ENCODE measurements around the gene PCDHB3.
"Not testable (repeated sequence)": the region's sequence is repeated elsewhere in the genome, so short reads cannot be mapped to it uniquely, and the experiment has no call there.

Gene PCDHB3

GRCh38 chr5:141100243-141100805 is at the start of gene PCDHB3:
Gene PCDHB3, plus strand, starts transcription at chr5:141100473. Its CDS starts 177 bp downstream, at chr5:141100650.
- peak; percentile 30 for DNase-seq

- DNase-seq = no peak
These were observed 49.4 kb upstream of the PCDHB3 start, which contains the start of gene PCDHB1 for GRCh38 chr5:141050622-141051520. Gene PCDHB1, plus strand, starts transcription at chr5:141051374. Its CDS starts 97 bp downstream, at chr5:141051471.

- no peak for DNase-seq
These were observed 48.8 kb upstream of the PCDHB3 start for GRCh38 chr5:141051521-141051866.

- no peak for DNase-seq
These were observed 22.4 kb upstream of the PCDHB3 start for GRCh38 chr5:141077826-141078225.

GRCh38 chr5:141082228-141082627 is 18.0 kb upstream of the PCDHB3 start:
- DNase-seq = no peak

- peak; percentile 74 for DNase-seq
These were observed 15.7 kb upstream of the PCDHB3 start for GRCh38 chr5:141084487-141084989.

- DNase-seq = peak; percentile 83
These were observed 5.6 kb upstream of the PCDHB3 start, which contains the start of gene PCDHB2 for GRCh38 chr5:141094481-141095262. Gene PCDHB2, plus strand, starts transcription at chr5:141094615. Its CDS starts 176 bp downstream, at chr5:141094791.

- no peak for DNase-seq
These were observed 5.0 kb upstream of the PCDHB3 start for GRCh38 chr5:141095263-141095641.

GRCh38 chr5:141096181-141096580 is 4.1 kb upstream of the PCDHB3 start:
- not testable (repeated sequence) for DNase-seq

- DNase-seq = not testable (repeated sequence)
These were observed 3.7 kb upstream of the PCDHB3 start for GRCh38 chr5:141096586-141096985.

GRCh38 chr5:141101059-141101458 is 786 bp downstream of the PCDHB3 start:
- no peak for DNase-seq

GRCh38 chr5:141102070-141102469 is 1.8 kb downstream of the PCDHB3 start:
- not testable (repeated sequence) for DNase-seq

GRCh38 chr5:141102471-141102870 is 2.2 kb downstream of the PCDHB3 start:
- not testable (repeated sequence) for DNase-seq

- DNase-seq = no peak
These were observed 5.1 kb downstream of the PCDHB3 start for GRCh38 chr5:141105350-141105749.

- DNase-seq = no peak
These were observed 19.0 kb downstream of the PCDHB3 start for GRCh38 chr5:141119250-141119649.

GRCh38 chr5:141121563-141121962 is 21.3 kb downstream of the PCDHB3 start, which contains the start of gene PCDHB4:
Gene PCDHB4, plus strand, starts transcription at chr5:141121818. Its CDS starts 181 bp downstream, at chr5:141121999.
- DNase-seq = peak; percentile 2

- no peak for DNase-seq
These were observed 21.7 kb downstream of the PCDHB3 start for GRCh38 chr5:141121985-141122384.

GRCh38 chr5:141123396-141124135 is 23.3 kb downstream of the PCDHB3 start:
- not testable (repeated sequence) for DNase-seq

- DNase-seq = no peak
These were observed 27.0 kb downstream of the PCDHB3 start for GRCh38 chr5:141127305-141127704.

GRCh38 chr5:141135030-141135717 is 34.9 kb downstream of the PCDHB3 start, which contains the start of gene PCDHB5:
Gene PCDHB5, plus strand, starts transcription at chr5:141135206. Its CDS starts 229 bp downstream, at chr5:141135435.
- DNase-seq = peak; percentile 11

GRCh38 chr5:141135718-141136266 is 35.5 kb downstream of the PCDHB3 start:
- DNase-seq = no peak

Measured in OCI-M1 (cell line).